Neuron (in vitro differentiated cells): ENCODE results near the gene OTOA.
"Not testable (repeated sequence)": the region's sequence is repeated elsewhere in the genome, so short reads cannot be mapped to it uniquely, and the experiment has no call there.

Source experiments
- H2AFZ ChIP-seq: one replicate; pipeline ENCODE4 v1.6.1; 2013; ENCODE audit warnings: low read depth, mild to moderate bottlenecking, inconsistent platforms, low read length, moderate library complexity
- H3K27me3 ChIP-seq: one replicate; pipeline ENCODE4 v1.6.1; 2013; ENCODE audit warnings: low read length; ENCODE audit not compliant: insufficient read depth
- H3K36me3 ChIP-seq: one replicate; pipeline ENCODE4 v1.6.1; 2013; ENCODE audit warnings: low read length; ENCODE audit not compliant: insufficient read depth
- H3K4me1 ChIP-seq: one replicate; pipeline ENCODE4 v1.6.1; 2013; ENCODE audit warnings: low read length; ENCODE audit not compliant: insufficient read depth
- H3K4me3 ChIP-seq: 2 replicates; pipeline ENCODE4 v1.5.1; 2013; ENCODE audit warnings: mild to moderate bottlenecking, low read length, moderate library complexity
- H3K9me3 ChIP-seq: one replicate; pipeline ENCODE4 v1.6.1; 2013; ENCODE audit warnings: low read length

Gene OTOA

GRCh38 chr16:21663889-21664647, at the start of gene OTOA:
Gene OTOA, plus strand, starts transcription at chr16:21663968. Its CDS starts 14,547 bp downstream, at chr16:21678515.
- no peaks in the 10 kb centered on the region for H3K9me3 ChIP-seq
- peaks cover 12% of the 10 kb centered on the region for H3K4me1 ChIP-seq
- no peak within 1 kb of the TSS for H2AFZ ChIP-seq
- H3K27me3 ChIP-seq = no peaks in the 10 kb centered on the region
- no peak within 1 kb of the TSS for H3K4me3 ChIP-seq
- H3K36me3 ChIP-seq = no peaks in the 10 kb centered on the region

- Histone ChIP-seq H2AFZ (no peak overlapping the region), H3K4me3 (no peak overlapping the region), H3K36me3 (peaks cover 32% of the 10 kb centered on the region), H3K9me3 (no peaks in the 10 kb centered on the region), H3K4me1 (peaks cover 21% of the 10 kb centered on the region), H3K27me3 (no peaks in the 10 kb centered on the region)
These were observed 48.9 kb upstream of the OTOA start for GRCh38 chr16:21614896-21615295.

- H3K36me3 ChIP-seq = peaks cover 44% of the 10 kb centered on the region
- H2AFZ ChIP-seq = no peak overlapping the region
- no peaks in the 10 kb centered on the region for H3K4me1 ChIP-seq
- H3K4me3 ChIP-seq = no peak overlapping the region
- H3K27me3 ChIP-seq = no peaks in the 10 kb centered on the region
- no peaks in the 10 kb centered on the region for H3K9me3 ChIP-seq
These were observed 46.2 kb upstream of the OTOA start for GRCh38 chr16:21617607-21618006.

GRCh38 chr16:21618281-21618680, 45.5 kb upstream of the OTOA start:
- H2AFZ ChIP-seq = no peak overlapping the region
- H3K4me1 ChIP-seq = no peaks in the 10 kb centered on the region
- no peaks in the 10 kb centered on the region for H3K9me3 ChIP-seq
- no peak overlapping the region for H3K4me3 ChIP-seq
- H3K27me3 ChIP-seq = no peaks in the 10 kb centered on the region
- peaks cover 48% of the 10 kb centered on the region for H3K36me3 ChIP-seq

- Histone ChIP-seq H3K36me3 (peaks cover 44% of the 10 kb centered on the region), H3K4me1 (no peaks in the 10 kb centered on the region), H2AFZ (no peak overlapping the region), H3K27me3 (no peaks in the 10 kb centered on the region), H3K4me3 (no peak overlapping the region), H3K9me3 (no peaks in the 10 kb centered on the region)
These were observed 43.9 kb upstream of the OTOA start for GRCh38 chr16:21619765-21620425.

- H2AFZ ChIP-seq = no peak overlapping the region
- H3K36me3 ChIP-seq = peaks cover 51% of the 10 kb centered on the region
- no peak overlapping the region for H3K4me3 ChIP-seq
- no peaks in the 10 kb centered on the region for H3K27me3 ChIP-seq
- H3K9me3 ChIP-seq = no peaks in the 10 kb centered on the region
- no peaks in the 10 kb centered on the region for H3K4me1 ChIP-seq
These were observed 43.2 kb upstream of the OTOA start for GRCh38 chr16:21620592-21620991.

- no peaks in the 10 kb centered on the region for H3K9me3 ChIP-seq
- no peaks in the 10 kb centered on the region for H3K27me3 ChIP-seq
- no peak overlapping the region for H2AFZ ChIP-seq
- H3K4me3 ChIP-seq = no peak overlapping the region
- no peaks in the 10 kb centered on the region for H3K4me1 ChIP-seq
- peaks cover 57% of the 10 kb centered on the region for H3K36me3 ChIP-seq
These were observed 41.2 kb upstream of the OTOA start for GRCh38 chr16:21622545-21622944.

- Histone ChIP-seq H2AFZ (no peak overlapping the region), H3K4me1 (no peaks in the 10 kb centered on the region), H3K4me3 (no peak overlapping the region), H3K27me3 (no peaks in the 10 kb centered on the region), H3K36me3 (peaks cover 59% of the 10 kb centered on the region), H3K9me3 (peaks cover 11% of the 10 kb centered on the region)
These were observed 38.7 kb upstream of the OTOA start for GRCh38 chr16:21625026-21625425.

GRCh38 chr16:21626659-21627277, 37.0 kb upstream of the OTOA start:
- peaks cover 51% of the 10 kb centered on the region for H3K36me3 ChIP-seq
- H3K4me1 ChIP-seq = no peaks in the 10 kb centered on the region

GRCh38 chr16:21628121-21628726, 35.5 kb upstream of the OTOA start:
- Histone ChIP-seq H3K4me3 (no peak overlapping the region), H3K9me3 (peaks cover 11% of the 10 kb centered on the region), H3K36me3 (peaks cover 45% of the 10 kb centered on the region), H3K4me1 (no peaks in the 10 kb centered on the region), H3K27me3 (no peaks in the 10 kb centered on the region), H2AFZ (no peak overlapping the region)

More at GRCh38 chr16:21626659-21627277, 37.0 kb upstream of the OTOA start:
- Histone ChIP-seq H3K9me3 (peaks cover 11% of the 10 kb centered on the region), H3K27me3 (no peaks in the 10 kb centered on the region), H2AFZ (no peak overlapping the region), H3K4me3 (no peak overlapping the region)

- Histone ChIP-seq H3K4me1 (no peaks in the 10 kb centered on the region), H3K4me3 (no peak overlapping the region), H3K9me3 (peaks cover 11% of the 10 kb centered on the region), H2AFZ (no peak overlapping the region), H3K27me3 (no peaks in the 10 kb centered on the region), H3K36me3 (peaks cover 51% of the 10 kb centered on the region)
These were observed 35.0 kb upstream of the OTOA start for GRCh38 chr16:21628772-21629171.

- not testable (repeated sequence) for H3K4me3 ChIP-seq
These were observed 33.9 kb upstream of the OTOA start for GRCh38 chr16:21629616-21630539.

More at GRCh38 chr16:21629616-21630539, 33.9 kb upstream of the OTOA start:
- Histone ChIP-seq H3K36me3 (peaks cover 50% of the 10 kb centered on the region), H3K9me3 (peaks cover 11% of the 10 kb centered on the region)
- H3K4me1 ChIP-seq, H2AFZ ChIP-seq, H3K27me3 ChIP-seq: not testable (repeated sequence)
